Measurements from ENCODE around the gene XXYLT1.

DNA sequence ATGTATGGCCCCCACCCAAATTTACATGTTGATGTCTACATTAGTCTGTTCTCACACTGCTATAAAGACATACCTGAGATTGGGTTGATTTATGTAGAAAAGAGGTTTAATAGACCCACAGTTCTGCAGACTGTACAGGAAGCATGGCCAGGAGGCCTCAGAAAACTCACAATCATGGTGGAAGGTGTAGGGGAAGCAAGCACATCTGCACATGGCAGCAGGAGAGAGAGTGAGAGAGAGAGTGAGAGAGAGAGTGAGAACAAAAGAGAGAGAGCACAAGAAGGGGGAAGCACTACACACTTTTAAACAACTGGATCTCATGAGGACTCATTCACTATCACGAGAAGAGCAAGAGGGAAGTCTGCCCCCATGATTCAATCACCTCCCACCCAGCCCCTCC is 130.5 kb downstream of the XXYLT1 start:
- TF ChIP-seq ZBTB10 (tag by site-specific recombination; IDR thresholded peaks at IDR 0.05) (no peak), GLI4 (tag by site-specific recombination; IDR thresholded peaks at IDR 0.05) (no peak), ZFP37 (tag by site-specific recombination; IDR thresholded peaks at IDR 0.05) (no peak), CTCF (tag by site-specific recombination; IDR thresholded peaks at IDR 0.05) (no peak), ZNF544 (tag by site-specific recombination; IDR thresholded peaks at IDR 0.05) (no peak), GFI1B (tag by site-specific recombination; IDR thresholded peaks at IDR 0.05) (no peak), PBX3 (CRISPR knock-in tag; IDR thresholded peaks at IDR 0.05) (no peak)

Measured in HEK293 (cell line).